ENCODE results near the gene CLMN.
A peak's percentile ranks its signal among the peaks of the same experiment; 100 is the strongest.
"Not testable (repeated sequence)": the region's sequence is repeated elsewhere in the genome, so short reads cannot be mapped to it uniquely, and the experiment has no call there.

Gene CLMN

DNA sequence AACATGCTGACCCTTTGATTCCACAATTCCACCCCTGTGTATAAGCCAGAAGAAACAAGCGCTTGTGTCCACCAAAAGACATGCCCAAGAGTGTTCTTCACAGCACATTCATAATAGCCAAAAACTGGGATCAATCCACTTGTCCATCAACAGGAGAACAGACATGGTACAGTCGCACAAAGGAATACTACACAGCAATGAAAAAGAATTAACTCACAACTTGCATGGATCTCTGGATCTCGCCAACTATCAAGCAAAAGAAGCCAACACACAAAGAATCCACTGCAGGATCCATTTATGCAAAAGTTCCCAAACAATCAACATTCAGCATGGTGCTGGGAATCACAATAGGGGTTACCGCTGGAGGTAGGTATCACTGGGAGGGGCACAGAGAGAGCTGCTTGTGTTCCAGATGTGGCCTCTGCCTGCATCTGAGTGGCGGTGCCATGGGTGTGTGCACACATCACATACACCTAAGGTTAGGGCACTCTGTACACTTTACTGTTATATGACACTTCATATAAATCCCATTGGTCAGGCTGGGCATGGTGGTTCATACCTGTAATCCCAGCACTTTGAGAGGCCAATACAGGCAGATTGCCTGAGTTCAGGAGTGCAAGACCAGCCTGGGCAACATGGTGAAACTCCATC lies 30.9 kb downstream of the CLMN start:
- DNase-seq (ENCODE audit: low spot score): no peak

DNA sequence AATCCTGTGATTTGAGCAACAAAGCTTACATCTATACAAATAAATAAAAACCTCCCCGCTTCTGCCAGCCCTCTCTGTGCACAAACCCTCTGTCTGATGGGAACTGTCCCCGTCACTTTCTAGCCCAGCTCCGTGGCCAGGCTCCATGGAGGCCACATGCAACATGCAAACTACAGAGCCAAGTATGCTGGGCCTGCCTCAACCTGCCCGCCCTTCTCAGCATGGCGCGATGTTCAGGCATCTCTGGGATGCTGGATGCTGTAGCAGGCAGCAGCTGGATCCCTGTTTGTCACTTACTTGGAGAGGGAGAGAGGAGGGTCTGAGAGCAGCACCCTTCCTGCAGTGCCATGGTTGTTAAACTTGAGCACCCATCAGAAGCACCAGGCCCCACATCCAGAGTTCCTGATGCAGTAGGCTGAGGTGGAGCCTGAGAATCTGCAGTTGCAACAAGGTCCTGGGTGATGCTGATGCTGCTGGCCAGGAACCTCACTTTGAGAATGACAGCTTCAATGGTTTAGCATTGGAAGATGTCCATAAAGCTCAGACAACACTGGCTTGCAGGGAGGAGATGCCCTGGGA lies 32.4 kb downstream of the CLMN start:
- DNase-seq (ENCODE audit: low spot score): no peak

DNA sequence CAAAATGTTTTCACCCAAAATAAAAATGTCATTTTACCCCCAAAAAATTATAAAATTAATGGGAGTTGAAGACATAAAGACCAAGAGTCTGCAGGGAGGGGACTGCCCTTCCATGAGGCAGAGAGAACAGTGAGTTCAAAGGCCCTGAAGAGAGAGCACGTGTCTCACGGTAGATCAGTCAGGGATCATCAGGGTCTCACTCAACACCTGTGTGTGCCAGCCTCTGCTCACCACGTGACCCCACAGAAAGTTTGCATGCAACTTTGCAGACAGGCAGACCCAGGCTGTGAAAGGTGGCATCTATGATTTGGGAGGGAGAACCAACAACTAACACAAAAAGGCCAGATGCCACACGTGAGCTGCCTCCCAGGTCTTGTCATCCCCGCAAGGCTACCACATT lies 33.1 kb downstream of the CLMN start:
- no peak for DNase-seq (ENCODE audit: low spot score)

DNA sequence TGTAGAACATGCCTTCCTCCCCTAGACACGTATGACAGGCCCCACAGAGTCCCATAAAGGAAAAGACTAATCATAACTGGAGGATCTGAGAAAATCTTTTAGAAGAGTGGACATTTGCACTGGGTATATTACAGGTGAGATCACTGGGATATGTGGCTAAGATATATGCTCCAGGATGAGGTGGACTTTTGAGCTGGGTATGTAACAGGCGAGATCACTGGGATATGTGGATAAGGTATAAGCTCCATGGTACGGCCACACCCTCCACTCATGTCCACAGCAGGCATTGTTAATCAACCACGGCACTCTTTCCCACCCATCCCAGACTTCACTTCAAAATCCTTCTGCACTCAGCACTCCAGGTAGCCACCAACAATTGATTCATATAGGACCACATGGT lies 34.1 kb downstream of the CLMN start:
- DNase-seq (ENCODE audit: low spot score): no peak

DNA sequence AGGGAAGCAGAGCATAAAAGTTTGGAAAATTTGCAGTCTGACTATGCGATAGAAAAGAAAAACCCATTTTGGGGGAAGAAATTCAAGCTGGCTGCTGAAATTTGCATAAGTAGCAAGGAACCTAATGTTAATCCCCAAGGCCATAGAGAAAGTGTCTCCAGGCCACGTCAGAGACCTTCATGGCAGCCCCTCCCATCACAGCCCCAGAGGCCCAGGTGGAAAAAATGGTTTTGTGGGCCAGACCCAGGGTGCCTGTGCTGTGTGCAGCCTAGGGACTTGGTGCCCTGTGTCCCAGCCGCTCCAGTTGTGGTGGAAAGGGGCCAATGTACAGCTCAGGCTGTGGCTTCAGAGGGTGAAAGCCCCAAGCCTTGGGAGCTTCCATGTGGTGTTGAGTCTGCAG lies 35.9 kb downstream of the CLMN start:
- not testable (repeated sequence) for DNase-seq (ENCODE audit: low spot score)

DNA sequence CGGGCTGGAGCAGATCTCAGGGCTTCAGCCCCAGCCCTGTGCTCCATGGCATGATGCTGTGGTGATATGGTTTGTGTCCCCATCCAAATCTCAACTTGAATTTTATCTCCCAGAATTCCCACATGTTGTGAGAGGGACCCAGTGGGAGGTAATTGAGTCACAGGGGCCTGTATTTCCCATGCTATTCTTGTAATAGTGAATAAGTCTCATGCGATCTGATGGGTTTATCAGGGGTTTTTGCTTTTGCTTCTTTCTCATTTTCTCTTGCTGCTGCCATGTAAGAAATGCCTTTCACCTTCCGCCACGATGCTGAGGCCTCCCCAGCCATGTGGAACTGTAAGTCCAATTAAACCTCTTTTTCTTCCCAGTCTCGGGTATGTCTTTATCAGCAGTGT lies 36.7 kb downstream of the CLMN start:
- DNase-seq (ENCODE audit: low spot score): not testable (repeated sequence)

DNA sequence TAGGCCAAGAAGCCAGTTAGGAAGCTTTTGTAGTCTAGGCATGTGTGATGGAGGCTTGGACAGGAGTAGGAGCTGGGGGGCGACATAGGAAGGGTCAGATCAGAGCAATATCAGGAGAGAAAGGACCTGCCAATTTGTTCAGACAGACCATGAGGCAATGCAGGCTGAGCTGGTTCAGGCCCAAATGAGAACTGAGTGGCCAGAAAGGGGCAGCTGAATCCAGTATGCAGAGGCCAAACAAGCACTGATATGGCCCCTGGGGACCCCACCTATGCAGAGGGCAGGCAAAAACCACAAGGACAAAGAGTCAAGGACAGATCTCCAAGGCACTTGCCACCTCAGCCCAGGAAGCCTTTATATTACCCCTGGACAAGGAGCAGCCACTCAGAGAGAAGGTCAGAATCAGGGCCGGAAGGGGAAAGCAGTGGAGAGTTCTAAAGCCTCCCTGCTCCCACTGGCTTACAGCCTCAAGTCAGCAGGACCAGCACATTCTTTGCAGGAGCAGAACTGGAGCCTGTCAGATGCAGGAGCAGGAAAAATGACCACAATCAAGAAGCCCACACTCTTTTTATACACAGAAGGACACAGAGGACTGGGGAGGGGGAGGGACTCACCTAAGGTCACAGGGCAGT lies 37.2 kb downstream of the CLMN start:
- no peak for DNase-seq (ENCODE audit: low spot score)

DNA sequence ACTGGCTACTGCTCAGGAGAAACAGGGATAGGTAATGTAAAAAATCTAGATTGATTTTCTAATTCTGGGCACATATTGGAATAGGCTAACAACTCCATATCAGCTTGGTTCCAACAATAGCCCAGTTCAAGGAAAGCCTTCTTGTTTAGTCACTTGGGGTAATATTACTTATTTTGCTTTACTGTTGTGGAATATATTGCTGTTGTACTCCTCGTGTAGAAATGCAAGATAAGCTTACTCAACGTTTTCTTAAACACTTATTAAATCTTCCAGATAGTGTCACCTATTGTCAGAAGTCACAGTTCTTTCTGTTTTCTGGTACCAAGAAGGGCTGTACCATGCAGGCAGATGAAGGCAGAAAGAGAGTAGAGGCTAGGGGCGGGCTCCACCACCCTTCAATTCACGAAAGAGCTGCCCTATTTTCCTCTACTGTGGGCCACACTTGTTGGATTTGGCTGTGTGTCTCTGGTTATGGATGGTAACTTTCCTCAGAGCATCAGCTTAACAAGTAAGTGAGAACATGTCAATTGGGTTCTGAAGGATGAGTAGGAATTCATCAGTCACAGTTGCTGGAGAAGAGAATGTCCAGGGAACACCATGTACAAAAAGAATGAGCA lies 38.0 kb downstream of the CLMN start:
- DNase-seq (ENCODE audit: low spot score): no peak

DNA sequence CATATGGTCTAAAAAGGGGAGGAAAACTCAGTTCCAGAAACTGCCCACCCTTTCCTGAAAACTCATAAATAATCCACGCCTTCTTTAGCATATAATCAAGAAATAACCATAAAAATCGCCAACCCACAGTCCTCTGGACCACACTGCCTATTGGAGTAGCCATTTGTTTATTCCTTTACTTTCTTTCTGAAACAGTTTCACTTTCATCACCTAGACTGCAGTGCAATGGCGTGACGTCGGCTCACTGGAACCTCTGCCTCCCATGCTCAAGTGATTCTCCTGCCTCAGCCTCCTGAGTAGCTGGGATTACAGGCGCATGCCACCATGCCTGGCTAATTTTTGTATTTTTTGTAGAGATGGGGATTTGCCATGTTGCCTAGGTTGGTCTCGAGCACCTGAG lies 44.2 kb downstream of the CLMN start:
- DNase-seq (ENCODE audit: low spot score): no peak

DNA sequence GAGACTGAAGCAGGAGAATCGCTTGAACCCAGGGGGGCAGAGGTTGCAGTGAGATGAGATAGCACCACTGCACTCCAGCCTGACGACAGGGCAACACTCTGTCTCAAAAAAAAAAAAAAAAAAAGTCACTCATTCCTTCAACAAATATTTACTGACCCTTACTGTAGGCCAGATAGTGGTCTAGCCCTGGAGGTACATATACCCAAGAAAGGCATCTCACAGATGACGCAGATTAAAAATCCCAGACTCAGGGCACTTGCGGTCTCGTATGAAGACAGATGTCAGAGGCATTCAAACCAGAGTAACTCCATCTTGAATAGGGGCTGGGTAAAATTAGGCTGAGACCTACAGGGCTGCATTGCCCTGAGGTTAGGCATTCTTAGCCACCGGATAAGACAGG lies 44.8 kb downstream of the CLMN start:
- DNase-seq (ENCODE audit: low spot score): no peak

DNA sequence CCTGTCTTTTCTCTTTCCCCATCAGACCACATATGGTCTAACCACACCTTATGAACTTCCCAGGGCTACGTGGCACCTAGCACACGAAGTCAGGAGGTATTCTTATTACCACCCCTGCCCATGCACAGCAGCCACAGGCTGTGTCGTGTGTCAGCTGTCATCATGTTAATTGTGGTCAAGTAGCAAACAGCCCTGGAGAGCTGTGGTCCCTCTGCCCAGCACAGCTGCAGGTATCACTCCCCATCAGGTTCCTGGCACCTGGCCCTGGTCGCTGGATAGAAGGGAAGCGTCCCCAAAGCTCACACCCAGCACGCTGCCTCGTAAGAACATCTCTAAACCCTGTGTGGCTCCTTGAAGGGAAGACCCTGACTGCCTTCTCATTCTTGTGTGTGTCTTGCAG lies 45.4 kb downstream of the CLMN start:
- no peak for DNase-seq (ENCODE audit: low spot score)

DNA sequence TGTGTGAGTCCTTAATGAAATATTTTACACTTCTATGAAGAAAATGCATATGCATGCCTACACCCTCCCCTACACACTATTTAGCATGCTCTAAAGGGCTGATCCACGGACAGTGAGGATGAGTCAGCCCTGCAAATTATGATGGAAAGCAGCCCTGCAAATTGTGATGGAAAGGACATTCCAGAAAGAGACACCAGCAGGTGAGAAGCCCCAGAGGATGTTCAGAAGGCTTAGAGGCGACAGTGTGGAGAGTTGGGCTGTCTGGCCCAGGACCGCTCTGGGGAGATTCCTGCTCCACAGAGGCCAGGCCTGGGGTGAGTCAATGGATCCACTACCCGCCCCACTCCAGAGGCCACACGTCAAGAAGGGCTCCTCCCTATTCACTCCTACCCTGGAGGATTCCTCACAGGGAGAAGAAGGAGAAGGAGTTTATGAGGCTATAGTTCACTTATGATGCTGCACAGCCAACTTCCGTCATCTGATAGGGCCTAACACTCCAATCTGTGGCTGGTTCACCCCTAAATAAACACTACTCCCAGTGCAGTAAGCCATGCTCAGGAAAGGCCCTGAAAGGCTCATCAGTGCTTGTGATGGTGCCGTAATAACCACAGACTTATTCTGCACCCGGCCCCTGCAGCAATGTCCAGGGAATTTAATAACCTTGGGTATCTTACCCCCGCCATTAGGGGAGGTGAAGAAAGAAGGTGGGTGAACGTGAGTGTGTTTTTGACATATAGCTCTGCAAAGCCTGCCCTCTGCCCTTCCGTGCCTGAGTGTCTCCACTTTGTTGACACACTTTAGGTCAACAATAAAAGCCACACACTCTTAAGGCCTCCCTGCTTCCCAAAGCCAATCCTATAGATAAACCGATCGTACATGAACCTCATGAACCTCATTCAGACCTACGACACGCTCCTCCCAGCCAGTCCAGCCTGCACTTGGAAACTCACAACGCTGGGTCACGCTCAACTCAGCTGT lies 46.4 kb downstream of the CLMN start:
- no peak for DNase-seq (ENCODE audit: low spot score)

DNA sequence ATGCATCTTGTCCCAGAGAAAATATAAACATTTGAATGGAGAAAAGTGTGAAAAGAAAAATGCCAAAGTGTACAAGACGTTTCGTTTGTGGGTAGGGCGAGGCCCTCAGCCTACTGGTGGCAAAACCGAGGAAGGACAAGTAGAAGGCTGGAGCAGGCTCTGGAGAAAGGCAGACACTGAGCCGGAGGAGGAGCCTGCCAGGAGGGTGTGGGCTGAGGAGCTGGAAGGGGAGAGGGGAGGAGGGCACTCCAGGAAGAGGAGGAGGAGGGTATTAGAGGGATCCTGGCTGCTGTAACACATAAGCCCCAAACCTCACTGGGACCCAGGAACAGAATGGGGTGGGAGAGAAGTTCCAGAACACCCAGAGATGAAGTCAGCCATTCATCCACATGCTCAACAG lies 47.7 kb downstream of the CLMN start:
- DNase-seq (ENCODE audit: low spot score): no peak

DNA sequence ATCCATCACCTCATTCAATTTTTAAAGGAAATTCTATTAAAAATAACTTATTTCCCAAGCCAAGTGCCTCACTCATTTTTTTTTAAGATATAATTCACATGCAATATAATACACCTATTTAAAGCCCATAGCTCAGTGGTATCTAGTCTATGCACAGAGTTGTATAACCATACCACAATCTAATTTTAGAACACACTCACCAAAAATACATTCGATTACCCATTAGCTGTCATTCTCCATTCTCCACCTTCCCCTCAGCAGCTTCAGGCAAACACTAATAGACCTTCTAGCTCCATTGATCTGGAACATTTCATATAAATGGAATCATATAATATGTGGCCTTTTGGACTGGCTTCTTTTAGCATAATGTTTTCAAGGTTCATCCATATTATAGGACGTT lies 49.5 kb downstream of the CLMN start:
- no peak for DNase-seq (ENCODE audit: low spot score)

DNA sequence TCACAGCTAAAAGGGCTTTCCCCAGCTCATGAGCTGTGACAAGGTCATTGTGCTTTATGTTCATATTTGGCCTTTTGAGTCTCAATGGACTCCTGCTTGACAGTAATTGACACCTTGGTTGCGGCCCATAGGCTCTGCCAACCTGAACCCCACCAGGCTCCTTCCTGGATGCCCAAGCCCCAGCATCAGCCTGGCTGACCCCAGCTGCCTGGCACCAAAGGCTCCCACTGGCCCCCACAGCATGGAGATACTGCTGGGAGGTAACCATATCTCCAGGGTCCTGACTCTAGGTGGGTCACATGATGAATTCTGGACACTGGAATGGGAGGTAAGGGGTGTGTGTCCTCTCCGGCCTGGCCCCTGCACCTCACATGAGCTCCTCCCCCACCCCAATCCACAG lies 50.2 kb downstream of the CLMN start:
- no peak for DNase-seq (ENCODE audit: low spot score)

DNA sequence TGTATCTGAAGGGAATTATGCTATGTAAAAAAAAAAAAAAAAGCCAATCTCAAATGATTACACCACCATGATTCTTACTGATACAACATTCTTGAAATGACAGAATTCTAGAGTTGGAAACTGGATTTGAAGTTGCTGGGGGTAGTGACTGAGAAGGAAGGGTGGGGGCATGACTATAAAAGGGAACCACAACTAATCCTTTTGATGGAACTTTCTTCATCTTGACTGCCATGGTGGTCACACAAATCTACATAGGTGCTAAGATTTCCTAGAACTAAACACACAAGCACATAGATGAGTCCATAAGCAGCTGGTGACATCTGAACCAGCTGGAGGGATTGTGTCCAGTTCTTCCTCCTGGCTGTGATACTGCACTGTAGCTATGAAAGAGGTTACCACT lies 51.4 kb downstream of the CLMN start:
- no peak for DNase-seq (ENCODE audit: low spot score)

DNA sequence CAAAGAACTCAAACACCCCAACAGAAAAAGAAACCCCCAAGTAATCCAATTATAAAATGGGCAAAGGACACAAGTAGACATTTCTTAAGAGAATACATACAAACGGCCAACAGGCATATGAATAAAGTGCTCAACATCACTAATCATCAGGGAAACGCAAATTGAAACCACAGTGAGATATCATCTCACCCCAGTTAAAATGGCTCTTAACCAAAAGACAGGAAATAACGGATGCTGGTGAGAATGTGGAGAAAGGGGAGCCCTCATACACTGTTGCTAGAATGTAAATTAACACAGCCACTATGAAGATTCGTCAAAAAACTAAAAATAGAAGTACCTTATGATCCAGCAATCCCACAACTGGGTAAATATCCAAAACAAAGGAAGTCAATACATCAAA lies 52.4 kb downstream of the CLMN start:
- DNase-seq (ENCODE audit: low spot score): no peak

DNA sequence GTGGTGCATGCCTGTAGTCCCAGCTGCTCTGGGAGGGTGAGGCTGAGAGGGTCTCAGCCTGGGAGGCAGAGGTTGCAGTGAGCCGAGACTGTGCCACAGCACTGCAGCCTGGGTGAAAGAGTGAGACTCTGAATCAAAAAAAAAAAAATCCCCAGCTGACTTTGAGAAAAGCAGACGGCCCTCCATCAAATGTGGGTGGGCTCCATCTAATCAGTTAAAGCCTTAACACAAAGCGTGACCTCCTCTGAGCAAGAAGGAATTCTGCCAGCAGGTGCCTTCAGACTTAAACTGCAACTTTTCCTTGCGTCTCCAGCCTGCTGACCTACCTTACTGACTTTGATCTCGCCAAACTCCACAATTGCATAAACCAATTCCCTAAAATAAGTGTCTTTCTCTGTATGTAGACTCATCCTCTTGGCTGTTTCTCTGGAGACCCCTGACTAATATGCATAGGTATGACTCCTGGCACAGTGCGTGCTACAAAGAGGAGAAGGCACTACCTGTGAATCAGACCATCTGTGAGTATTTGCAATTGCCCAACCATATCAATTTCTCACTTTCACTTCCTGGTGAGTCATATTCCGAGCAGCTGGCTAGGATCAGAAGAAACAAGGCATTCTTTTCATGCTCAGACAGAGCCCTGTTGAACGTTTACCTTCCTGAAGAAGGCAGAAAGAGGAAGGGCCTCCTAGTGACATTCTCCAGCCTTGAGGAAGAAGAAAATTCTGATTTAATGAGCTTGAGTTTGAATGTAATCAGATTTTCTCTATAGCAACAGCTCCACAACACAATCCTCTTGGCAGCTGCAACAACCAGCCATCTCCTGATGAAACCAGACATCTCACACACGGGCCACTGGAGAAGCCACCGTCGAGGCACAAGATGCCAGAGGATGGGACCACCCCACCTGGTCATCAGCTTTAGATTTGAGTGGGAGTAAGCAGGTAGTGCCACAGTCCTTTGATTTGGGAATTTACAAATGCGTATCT lies 54.3 kb downstream of the CLMN start:
- DNase-seq (ENCODE audit: low spot score): peak; percentile 60

DNA sequence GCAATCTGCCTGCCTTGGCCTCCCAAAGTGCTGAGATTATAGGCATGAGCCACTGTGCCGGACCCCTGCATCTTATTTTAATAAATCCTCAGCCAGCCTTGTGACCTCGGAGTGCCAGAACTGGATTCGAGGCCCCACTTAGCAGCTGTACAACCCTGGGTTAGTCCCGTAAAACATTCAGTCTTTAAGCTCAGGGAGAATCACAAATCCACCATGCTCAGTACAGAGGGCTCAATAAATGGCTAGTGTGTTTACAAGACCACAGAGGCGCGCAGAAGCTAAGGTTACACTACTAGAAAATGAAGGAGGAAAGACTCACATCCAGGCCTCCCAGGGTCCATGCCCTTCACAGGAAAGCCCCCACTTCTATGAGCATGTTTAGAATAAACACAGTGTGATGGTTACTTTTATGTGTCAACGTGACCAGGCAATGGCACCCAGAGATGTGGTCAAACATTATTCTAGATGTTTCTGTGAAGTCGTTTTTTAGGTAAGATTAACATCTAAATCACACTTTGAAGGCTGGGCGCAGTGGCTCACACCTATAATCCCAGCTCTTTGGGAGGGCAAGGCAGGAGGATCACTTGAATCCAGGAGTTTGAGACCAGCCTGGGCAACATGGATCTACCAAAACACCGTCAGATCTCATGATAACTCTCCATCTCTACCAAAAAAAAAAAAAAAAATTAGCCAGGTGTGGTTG lies 55.3 kb downstream of the CLMN start:
- no peak for DNase-seq (ENCODE audit: low spot score)

DNA sequence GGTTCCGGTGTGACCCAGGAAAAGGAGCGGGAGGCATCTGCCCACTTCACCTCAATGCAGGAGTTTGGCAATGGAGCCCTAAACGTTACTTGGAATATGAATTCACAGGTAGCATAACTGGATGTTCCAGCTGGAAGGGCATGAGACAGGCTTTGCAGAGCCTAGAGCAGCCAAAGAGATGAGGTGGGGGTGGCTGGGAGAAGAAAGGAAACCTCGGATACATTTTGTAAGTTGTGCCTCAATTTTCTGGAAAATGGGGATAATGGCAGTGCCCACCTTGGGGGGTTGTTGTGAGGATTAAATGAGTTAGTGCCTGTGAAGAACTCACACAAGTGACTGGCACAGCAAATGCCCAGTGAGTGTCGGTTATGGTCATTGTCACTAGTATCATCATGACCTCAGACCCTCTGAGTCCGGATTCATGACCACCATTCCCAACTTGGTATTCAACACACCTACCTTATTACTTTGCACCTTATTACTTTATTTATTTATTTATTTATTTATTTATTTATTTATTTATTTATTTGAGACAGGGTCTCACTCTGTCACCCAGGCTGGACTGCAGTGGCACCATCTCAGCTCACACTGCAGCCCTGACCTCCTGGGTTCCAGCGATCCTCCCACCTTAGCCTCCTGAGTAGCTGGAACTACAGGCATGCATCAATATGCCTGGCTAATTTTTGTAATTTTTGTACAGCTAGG lies 56.0 kb downstream of the CLMN start:
- DNase-seq (ENCODE audit: low spot score): no peak

Data from GM03348 (cell line).